ENCODE measurements around the gene HEMK1. TPM values are rescaled to one million over a fixed set of nuclear protein-coding genes. Genes with fewer than 3 reads are reported as not detected.
A peak's percentile ranks its signal among the peaks of the same experiment; 100 is the strongest.

Gene HEMK1
- total RNA-seq, 1 experiment from 2014 or later, result 12.6 TPM

DNA sequence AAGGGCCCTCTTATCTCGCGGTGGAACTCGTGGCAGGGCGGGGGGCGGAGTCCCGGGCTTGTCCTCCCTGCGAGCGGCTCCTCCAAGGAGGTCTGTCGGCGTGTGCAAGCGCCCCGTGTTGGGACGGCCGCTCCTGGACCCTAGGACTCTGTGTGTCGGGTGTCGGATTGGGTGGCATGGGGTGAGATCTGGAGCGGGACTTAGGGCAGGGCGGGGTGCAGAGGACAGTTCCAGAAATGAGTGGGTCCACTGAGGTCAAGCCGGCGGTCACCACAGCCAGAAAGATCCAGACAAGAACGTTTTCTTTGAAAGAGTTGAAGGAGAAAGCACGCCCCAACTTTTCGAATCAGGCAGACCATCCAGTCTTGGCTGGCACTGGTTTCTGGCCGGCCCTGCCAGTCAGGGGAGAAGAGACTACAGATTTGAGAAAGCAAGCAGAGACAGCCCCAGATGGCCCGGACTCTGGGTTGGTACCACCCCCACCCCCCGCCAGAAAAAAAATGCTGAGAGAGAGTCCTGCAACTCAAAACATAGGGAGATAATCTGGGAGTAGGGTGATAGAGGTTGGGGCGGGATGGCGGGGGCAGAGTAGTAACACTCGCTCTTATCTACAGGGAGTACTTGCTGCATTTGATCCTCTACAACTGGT, 43.0 kb downstream of the HEMK1 start:
- ChIA-PET POLR2A (interaction anchor here (1.0 to 1.6 kb wide), 3 partner anchors 11 to 275 kb away, joined by 5 to 21 read pairs (median 14); partner anchors contain the start of gene HEMK1), CTCF (interaction anchor here (0.6 to 2.1 kb wide), 12 partner anchors 10 to 887 kb away, joined by 3 to 27 read pairs (median 6); partner anchors contain the start of genes DCAF1 and HEMK1)
- Mint-ChIP-seq H3K9me3 (ENCODE audit: unreplicated experiment) (no peaks in the 10 kb centered on the region), H3K27ac (ENCODE audit: unreplicated experiment) (peak overlapping the region; percentile 81), H3K36me3 (ENCODE audit: insufficient read depth, unreplicated experiment) (peaks cover 23% of the 10 kb centered on the region), H3K27me3 (ENCODE audit: insufficient read depth, unreplicated experiment) (peaks cover 4% of the 10 kb centered on the region), H3K4me1 (ENCODE audit: low read depth, unreplicated experiment) (peaks cover 23% of the 10 kb centered on the region), H3K4me3 (ENCODE audit: unreplicated experiment) (peak overlapping the region; percentile 83)
- intact Hi-C loops (cut with micrococcal nuclease; ENCODE audit: unreplicated experiment), result loop anchor here (5.0 kb wide), 1 partner anchor 260 kb away; the partner anchor contains the start of genes CYB561D2 and NPRL2
- no peaks in the 10 kb centered on the region for H3K36me3 ChIP-seq (ENCODE audit: control insufficient read depth, insufficient read depth, low read length)
- H3K4me1 ChIP-seq, result peaks cover 11% of the 10 kb centered on the region
- DNase-seq, result no peak
- no TSS peak for BruUV-seq (replicated peaks)
- H3K4me3 ChIP-seq (ENCODE audit: low read depth, low read length), result peak overlapping the region; percentile 74
- H3K27me3 ChIP-seq (replicated peaks; ENCODE audit: control insufficient read depth, insufficient read depth, low read length), result no peaks in the 10 kb centered on the region
- H3K9me3 ChIP-seq, result no peaks in the 10 kb centered on the region
- TF ChIP-seq, protein P1, sequence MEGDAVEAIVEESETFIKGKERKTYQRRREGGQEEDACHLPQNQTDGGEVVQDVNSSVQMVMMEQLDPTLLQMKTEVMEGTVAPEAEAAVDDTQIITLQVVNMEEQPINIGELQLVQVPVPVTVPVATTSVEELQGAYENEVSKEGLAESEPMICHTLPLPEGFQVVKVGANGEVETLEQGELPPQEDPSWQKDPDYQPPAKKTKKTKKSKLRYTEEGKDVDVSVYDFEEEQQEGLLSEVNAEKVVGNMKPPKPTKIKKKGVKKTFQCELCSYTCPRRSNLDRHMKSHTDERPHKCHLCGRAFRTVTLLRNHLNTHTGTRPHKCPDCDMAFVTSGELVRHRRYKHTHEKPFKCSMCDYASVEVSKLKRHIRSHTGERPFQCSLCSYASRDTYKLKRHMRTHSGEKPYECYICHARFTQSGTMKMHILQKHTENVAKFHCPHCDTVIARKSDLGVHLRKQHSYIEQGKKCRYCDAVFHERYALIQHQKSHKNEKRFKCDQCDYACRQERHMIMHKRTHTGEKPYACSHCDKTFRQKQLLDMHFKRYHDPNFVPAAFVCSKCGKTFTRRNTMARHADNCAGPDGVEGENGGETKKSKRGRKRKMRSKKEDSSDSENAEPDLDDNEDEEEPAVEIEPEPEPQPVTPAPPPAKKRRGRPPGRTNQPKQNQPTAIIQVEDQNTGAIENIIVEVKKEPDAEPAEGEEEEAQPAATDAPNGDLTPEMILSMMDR (IDR thresholded peaks at IDR 0.05; ENCODE audit: insufficient read depth in 1 of 2, low read depth in 1 of 2, low read length in 1 of 2, severe bottlenecking in 1 of 2, unreplicated experiment in 1 of 2), result no peak

DNA sequence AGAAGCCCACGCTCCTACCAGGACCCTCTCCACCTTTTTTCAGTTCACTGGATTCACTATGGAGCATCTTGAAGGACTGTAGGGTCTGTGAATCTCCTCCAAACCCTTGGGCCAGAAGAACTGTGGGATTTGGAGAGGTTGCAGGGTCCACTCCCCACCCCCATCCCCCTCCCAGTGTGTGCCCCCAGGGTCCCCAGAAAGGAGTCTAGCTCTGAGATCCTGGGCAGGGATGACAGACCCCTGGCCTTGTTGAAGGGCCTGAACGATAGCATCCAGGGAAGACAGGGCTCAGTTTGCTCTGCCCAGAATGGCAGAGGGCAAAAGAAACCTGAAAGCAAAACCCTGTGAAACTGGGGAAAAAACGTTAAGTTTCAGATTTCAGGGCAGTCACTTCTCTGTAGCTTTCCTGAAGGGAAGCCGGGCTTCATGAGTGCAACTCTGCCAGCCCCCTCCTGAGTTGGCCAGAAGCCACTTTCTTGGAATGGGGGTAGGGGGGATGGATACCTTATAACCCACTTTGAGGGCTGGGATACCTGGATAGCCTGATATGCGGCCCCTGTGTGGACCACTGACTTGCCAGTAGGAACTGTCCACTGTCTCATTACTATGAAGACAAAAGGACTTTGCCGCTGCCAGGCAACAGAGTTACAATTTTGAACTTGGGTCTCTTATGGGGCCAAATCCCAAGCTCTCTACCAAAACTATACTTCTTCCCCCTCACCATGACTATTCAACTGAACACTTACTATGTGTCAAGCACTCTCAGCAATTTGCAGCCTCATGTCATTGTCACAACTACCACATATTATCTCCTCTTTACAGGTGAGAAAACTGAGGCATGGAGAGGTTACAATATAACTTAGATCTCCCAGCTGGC, 43.9 kb downstream of the HEMK1 start:
- TF ChIP-seq, protein P1 (IDR thresholded peaks at IDR 0.05; ENCODE audit: insufficient read depth in 1 of 2, low read depth in 1 of 2, low read length in 1 of 2, severe bottlenecking in 1 of 2, unreplicated experiment in 1 of 2), result no peak
- CTCF ChIA-PET, result interaction anchor here (0.6 to 2.1 kb wide), 6 partner anchors 11 to 71 kb away, joined by 3 to 19 read pairs (median 3); partner anchors contain the start of gene HEMK1
- Mint-ChIP-seq H3K9me3 (ENCODE audit: unreplicated experiment) (no peaks in the 10 kb centered on the region), H3K4me1 (ENCODE audit: low read depth, unreplicated experiment) (peaks cover 23% of the 10 kb centered on the region), H3K27me3 (ENCODE audit: insufficient read depth, unreplicated experiment) (peaks cover 4% of the 10 kb centered on the region), H3K4me3 (ENCODE audit: unreplicated experiment) (peak overlapping the region; percentile 83), H3K27ac (ENCODE audit: unreplicated experiment) (peak overlapping the region; percentile 81), H3K36me3 (ENCODE audit: insufficient read depth, unreplicated experiment) (peaks cover 23% of the 10 kb centered on the region)
- intact Hi-C loops (cut with micrococcal nuclease; ENCODE audit: unreplicated experiment), result loop anchor here (5.0 kb wide), 1 partner anchor 261 kb away; the partner anchor contains the start of genes CYB561D2 and NPRL2
- POLR2A ChIA-PET, result no interaction called here
- BruUV-seq (replicated peaks), result no TSS peak
- Histone ChIP-seq H3K4me1 (peaks cover 11% of the 10 kb centered on the region), H3K36me3 (ENCODE audit: control insufficient read depth, insufficient read depth, low read length) (no peaks in the 10 kb centered on the region), H3K4me3 (ENCODE audit: low read depth, low read length) (no peak overlapping the region), H3K27me3 (replicated peaks; ENCODE audit: control insufficient read depth, insufficient read depth, low read length) (no peaks in the 10 kb centered on the region), H3K9me3 (no peaks in the 10 kb centered on the region)
- no peak for DNase-seq

DNA sequence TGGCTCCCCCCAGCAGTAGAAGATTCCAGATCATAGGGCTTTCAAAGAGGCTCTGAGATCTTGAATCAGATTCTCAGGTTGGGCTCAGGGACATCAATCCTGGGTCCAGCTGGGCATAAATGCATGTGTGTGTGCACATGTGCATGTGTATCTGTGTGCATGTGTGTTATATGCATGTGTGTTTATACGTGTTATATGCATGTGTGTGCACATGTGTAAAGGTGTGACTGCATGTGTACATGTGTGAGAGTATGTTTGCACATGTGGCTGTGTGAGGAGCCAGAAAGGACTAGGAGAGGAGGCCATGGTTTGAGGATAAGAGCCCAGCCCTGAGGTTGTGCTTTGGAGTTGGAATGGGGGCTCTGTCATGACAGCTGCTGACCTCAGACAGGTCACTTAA, 45.9 kb downstream of the HEMK1 start:
- Histone ChIP-seq H3K4me1 (peaks cover 11% of the 10 kb centered on the region), H3K27me3 (replicated peaks; ENCODE audit: control insufficient read depth, insufficient read depth, low read length) (no peaks in the 10 kb centered on the region), H3K4me3 (ENCODE audit: low read depth, low read length) (no peak overlapping the region), H3K9me3 (no peaks in the 10 kb centered on the region), H3K36me3 (ENCODE audit: control insufficient read depth, insufficient read depth, low read length) (no peaks in the 10 kb centered on the region)
- Mint-ChIP-seq H3K9me3 (ENCODE audit: unreplicated experiment) (no peaks in the 10 kb centered on the region), H3K27me3 (ENCODE audit: insufficient read depth, unreplicated experiment) (peaks cover 4% of the 10 kb centered on the region), H3K36me3 (ENCODE audit: insufficient read depth, unreplicated experiment) (peaks cover 23% of the 10 kb centered on the region), H3K4me3 (ENCODE audit: unreplicated experiment) (no peak overlapping the region), H3K4me1 (ENCODE audit: low read depth, unreplicated experiment) (peaks cover 23% of the 10 kb centered on the region), H3K27ac (ENCODE audit: unreplicated experiment) (no peak overlapping the region)
- no peak for DNase-seq
- ChIA-PET CTCF (interaction anchor here (2.2 kb wide), 1 partner anchor 38 kb away, joined by 91 read pairs; no protein-coding TSS in a partner anchor), POLR2A (no interaction called here)
- BruUV-seq (replicated peaks), result no TSS peak
- intact Hi-C loops (cut with micrococcal nuclease; ENCODE audit: unreplicated experiment), result no loop called here
- TF ChIP-seq, protein P1 (IDR thresholded peaks at IDR 0.05; ENCODE audit: insufficient read depth in 1 of 2, low read depth in 1 of 2, low read length in 1 of 2, severe bottlenecking in 1 of 2, unreplicated experiment in 1 of 2), result no peak
